BJ (cell line): ENCODE results near the gene HBQ1. TPM values are rescaled to one million over a fixed set of nuclear protein-coding genes. Genes with fewer than 3 reads are reported as not detected.

Experiments
- CTCF ChIA-PET: fragments of 350-600 bp; formaldehyde crosslinking; extraction: SDS; loops from one replicate; lab custom pipeline; 2021; ENCODE audit warnings: antibody characterized with exemption, inconsistent platforms; lab: Yijun Ruan, JAX
- POLR2A ChIA-PET: fragments of 300-600 bp; sonication (Branson Sonifier 250); formaldehyde crosslinking; extraction: SDS; loops from one replicate; lab custom pipeline; 2021; ENCODE audit warnings: antibody characterized with exemption; lab: Charles Lee
- DNase-seq: peaks from one replicate; pipeline ENCODE4 v3.0.0-alpha.2; 2011; ENCODE audit warnings: low read depth
- H3K27me3 ChIP-seq: 2 replicates; pipeline ENCODE4 v1.6.0; 2011; ENCODE audit warnings: low read length; ENCODE audit not compliant: control insufficient read depth, insufficient read depth
- H3K36me3 ChIP-seq: 2 replicates; pipeline ENCODE4 v1.5.1; 2011; ENCODE audit warnings: low read length; ENCODE audit not compliant: control insufficient read depth, insufficient read depth
- H3K4me3 ChIP-seq: 2 replicates; pipeline ENCODE4 v1.5.1; 2011; ENCODE audit warnings: low read depth, mild to moderate bottlenecking, control low read depth, low read length
- CTCF ChIP-seq: IDR thresholded peaks from 2 replicates; pipeline ENCODE4 v1.5.1; 2011; ENCODE audit warnings: low read depth, mild to moderate bottlenecking, control low read depth, inconsistent platforms, low read length, moderate library complexity; ENCODE audit not compliant: insufficient read depth
- polyA plus RNA-seq: library from polyadenylated mRNA; depleted of rRNA; stranded (reverse); fragments of >200 nt; gene quantifications from 2 replicates; pipeline ENCODE4 v1.2.3, GENCODE V29; 2011

The HBQ1 gene
- polyA plus RNA-seq, 1 experiment = 0.18 TPM

DNA sequence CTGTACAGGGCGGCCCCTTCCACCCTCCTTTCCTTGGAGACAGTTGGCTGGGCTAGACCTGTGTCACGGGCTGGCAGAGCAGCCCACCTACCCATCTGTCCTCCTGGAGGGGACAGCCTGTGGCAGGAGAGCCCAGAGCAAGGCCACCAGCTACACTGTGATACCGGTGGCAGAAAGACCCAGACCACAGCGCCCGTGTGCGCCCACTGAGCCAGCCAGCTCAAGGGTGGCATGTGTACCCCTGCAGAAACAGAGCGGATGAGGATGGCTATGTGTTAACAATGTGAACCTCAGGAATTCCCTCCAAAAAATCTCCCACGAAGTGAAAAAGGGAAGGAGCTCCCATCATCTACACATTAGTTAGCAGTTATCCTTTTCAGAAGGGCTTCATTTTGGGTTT lies 7.1 kb downstream of the HBQ1 start:
- TF ChIP-seq CTCF = no peak
- no peaks in the 10 kb centered on the region for H3K27me3 ChIP-seq
- H3K36me3 ChIP-seq = peaks cover 29% of the 10 kb centered on the region
- H3K4me3 ChIP-seq = no peak overlapping the region
- DNase-seq = no peak
- POLR2A ChIA-PET = no interaction called here
- CTCF ChIA-PET = no interaction called here

DNA sequence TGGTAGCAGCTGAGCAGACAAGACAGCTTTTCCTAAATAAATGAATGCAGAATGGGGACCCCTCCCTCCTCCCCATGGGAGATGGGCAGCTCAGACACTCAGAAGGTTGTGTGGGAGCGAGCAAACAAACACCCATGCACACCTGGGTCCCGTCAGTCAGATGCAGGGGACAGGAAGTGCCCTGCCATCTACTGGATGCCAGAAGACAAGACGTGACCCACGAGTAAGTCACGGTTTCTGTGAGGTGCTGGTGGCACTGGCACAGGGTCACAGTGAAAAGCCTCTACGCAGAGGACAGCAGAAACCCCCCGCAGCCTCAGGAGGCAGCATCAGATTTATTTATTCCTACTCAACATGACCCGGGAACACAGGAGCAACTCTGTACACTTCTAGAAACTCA lies 8.4 kb downstream of the HBQ1 start:
- no peak for DNase-seq
- ChIA-PET CTCF (interaction anchor here (0.6 to 1.5 kb wide), 2 partner anchors 9 to 81 kb away, joined by 3 to 4 read pairs; no protein-coding TSS in a partner anchor), POLR2A (no interaction called here)
- Histone ChIP-seq H3K4me3 (no peak overlapping the region), H3K27me3 (no peaks in the 10 kb centered on the region), H3K36me3 (peaks cover 33% of the 10 kb centered on the region)
- TF ChIP-seq CTCF = no peak

GRCh38 chr16:189604-190186 lies 9.4 kb downstream of the HBQ1 start:
- TF ChIP-seq CTCF = no peak
- H3K36me3 ChIP-seq = peaks cover 39% of the 10 kb centered on the region
- CTCF ChIA-PET = interaction anchor here (1.5 kb wide), 1 partner anchor 83 kb away, joined by 4 read pairs; no protein-coding TSS in a partner anchor
- POLR2A ChIA-PET = no interaction called here
- no peak for DNase-seq
- no peaks in the 10 kb centered on the region for H3K27me3 ChIP-seq
- H3K4me3 ChIP-seq = no peak overlapping the region

GRCh38 chr16:191831-192230 lies 11.6 kb downstream of the HBQ1 start:
- CTCF ChIA-PET = interaction anchor here (1.2 to 2.6 kb wide), 4 partner anchors 10 to 170 kb away, joined by 3 to 7 read pairs (median 4); no protein-coding TSS in a partner anchor
- H3K36me3 ChIP-seq = peaks cover 50% of the 10 kb centered on the region
- no peaks in the 10 kb centered on the region for H3K27me3 ChIP-seq
- H3K4me3 ChIP-seq = no peak overlapping the region
- TF ChIP-seq CTCF = no peak
- POLR2A ChIA-PET = no interaction called here
- no peak for DNase-seq

- no peak for TF ChIP-seq CTCF
- Histone ChIP-seq H3K27me3 (no peaks in the 10 kb centered on the region), H3K4me3 (no peak overlapping the region), H3K36me3 (peaks cover 50% of the 10 kb centered on the region)
- ChIA-PET CTCF (interaction anchor here (1.2 to 2.6 kb wide), 3 partner anchors 11 to 127 kb away, joined by 3 to 7 read pairs (median 6); no protein-coding TSS in a partner anchor), POLR2A (no interaction called here)
- DNase-seq = no peak
Measured at GRCh38 chr16:192686-193085, 12.4 kb downstream of the HBQ1 start.
